ENCODE data around the gene DUT.

GRCh38 chr15:48384616-48385015 lies 53.4 kb downstream of the DUT start:
- TF ChIP-seq, protein P1, sequence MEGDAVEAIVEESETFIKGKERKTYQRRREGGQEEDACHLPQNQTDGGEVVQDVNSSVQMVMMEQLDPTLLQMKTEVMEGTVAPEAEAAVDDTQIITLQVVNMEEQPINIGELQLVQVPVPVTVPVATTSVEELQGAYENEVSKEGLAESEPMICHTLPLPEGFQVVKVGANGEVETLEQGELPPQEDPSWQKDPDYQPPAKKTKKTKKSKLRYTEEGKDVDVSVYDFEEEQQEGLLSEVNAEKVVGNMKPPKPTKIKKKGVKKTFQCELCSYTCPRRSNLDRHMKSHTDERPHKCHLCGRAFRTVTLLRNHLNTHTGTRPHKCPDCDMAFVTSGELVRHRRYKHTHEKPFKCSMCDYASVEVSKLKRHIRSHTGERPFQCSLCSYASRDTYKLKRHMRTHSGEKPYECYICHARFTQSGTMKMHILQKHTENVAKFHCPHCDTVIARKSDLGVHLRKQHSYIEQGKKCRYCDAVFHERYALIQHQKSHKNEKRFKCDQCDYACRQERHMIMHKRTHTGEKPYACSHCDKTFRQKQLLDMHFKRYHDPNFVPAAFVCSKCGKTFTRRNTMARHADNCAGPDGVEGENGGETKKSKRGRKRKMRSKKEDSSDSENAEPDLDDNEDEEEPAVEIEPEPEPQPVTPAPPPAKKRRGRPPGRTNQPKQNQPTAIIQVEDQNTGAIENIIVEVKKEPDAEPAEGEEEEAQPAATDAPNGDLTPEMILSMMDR (conservative IDR thresholded peaks at IDR 0.05; ENCODE audit: low read depth, low read length): no peak
- TF ChIP-seq EZH2 (IDR thresholded peaks at IDR 0.05; ENCODE audit: borderline replicate concordance, low read depth, low read length, poor library complexity, severe bottlenecking): no peak

All from A673 (cell line).